A673 (cell line): ENCODE measurements around the gene GLDN.

Source experiments
- EZH2 ChIP-seq: fragments of 200-600 bp; sonication (generic); IDR thresholded peaks from 2 replicates; pipeline ENCODE4 v1.6.1; 2017; ENCODE audit warnings: borderline replicate concordance, low read depth, mild to moderate bottlenecking, mixed read lengths, antibody characterized with exemption, low read length; ENCODE audit not compliant: poor library complexity, severe bottlenecking
- TF ChIP-seq, protein P1 (sequence below): fragments of 300-800, 200-600 bp; sonication (generic); conservative IDR thresholded peaks from 2 replicates; pipeline ENCODE4 v1.5.1; 2017; ENCODE audit warnings: low read depth, mild to moderate bottlenecking, antibody characterized with exemption, low read length, moderate library complexity, mixed read lengths

DNA sequence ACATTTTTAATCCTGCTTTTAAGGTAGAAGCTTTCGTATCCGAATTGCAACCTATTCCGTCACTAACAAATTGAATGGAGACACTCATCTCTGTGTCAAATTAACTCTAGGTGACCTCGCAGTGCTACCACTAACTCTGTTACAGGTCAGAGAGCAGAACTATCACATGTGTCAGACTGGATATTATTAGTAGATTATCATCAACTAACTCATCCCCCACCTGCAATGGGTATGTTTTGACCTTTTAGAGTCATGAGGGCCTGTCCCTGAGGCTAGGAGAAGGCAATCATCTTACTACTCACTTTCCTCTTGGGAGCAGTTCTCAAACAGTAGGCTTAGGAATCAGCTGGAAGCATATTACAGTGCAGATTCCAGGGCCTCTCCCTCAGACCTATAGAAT lies 2.0 kb downstream of the GLDN start:
- TF ChIP-seq, protein P1, sequence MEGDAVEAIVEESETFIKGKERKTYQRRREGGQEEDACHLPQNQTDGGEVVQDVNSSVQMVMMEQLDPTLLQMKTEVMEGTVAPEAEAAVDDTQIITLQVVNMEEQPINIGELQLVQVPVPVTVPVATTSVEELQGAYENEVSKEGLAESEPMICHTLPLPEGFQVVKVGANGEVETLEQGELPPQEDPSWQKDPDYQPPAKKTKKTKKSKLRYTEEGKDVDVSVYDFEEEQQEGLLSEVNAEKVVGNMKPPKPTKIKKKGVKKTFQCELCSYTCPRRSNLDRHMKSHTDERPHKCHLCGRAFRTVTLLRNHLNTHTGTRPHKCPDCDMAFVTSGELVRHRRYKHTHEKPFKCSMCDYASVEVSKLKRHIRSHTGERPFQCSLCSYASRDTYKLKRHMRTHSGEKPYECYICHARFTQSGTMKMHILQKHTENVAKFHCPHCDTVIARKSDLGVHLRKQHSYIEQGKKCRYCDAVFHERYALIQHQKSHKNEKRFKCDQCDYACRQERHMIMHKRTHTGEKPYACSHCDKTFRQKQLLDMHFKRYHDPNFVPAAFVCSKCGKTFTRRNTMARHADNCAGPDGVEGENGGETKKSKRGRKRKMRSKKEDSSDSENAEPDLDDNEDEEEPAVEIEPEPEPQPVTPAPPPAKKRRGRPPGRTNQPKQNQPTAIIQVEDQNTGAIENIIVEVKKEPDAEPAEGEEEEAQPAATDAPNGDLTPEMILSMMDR, result no peak
- no peak for TF ChIP-seq EZH2
